SHP77 treated with DMSO at 0.1 percent for 48 hours (cell line): ENCODE data around the gene STX12.
"Not testable (repeated sequence)": the region's sequence is repeated elsewhere in the genome, so short reads cannot be mapped to it uniquely, and the experiment has no call there.

Experiments
- DNase-seq: peaks from one replicate; lab custom pipeline; 2025; lab: John Stamatoyannopoulos, UW

The STX12 gene

DNA sequence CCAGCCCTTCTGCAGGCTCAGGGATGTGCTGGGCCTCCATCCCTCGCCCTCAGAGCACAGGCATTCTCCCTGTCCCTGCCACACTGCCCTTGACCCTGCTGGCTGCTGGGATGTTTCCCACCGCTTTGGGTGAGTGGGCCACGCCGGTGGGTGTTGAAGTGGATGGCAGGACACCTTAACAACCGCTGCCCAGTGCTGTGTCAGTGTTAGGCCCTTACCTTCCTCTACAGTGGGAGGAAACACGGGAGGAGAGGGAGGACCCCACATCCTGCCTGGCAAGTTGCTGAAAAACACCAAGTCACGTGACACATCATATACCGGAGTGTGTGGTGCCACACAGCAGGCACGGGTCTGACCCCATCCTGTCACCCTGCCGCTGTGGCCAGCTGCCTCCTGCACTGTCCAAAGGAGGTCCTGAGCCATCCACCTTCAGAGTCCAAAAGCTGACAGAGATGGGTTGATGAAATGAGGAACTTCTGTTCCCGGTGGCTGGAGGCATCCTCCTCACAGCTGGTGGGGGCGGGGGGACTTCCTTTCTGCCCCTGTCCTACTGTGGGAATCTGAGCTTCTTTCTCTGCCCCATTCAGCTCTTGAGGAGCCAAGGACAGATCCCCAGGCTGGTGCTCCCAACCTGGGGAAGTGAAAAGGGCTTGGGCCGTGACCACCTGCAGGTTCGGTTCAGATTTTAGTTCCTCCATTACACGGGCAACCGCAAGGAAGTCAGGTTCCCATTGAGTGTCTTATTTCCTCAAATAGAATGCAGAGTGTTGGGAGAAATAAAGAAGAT, 96.1 kb downstream of the STX12 start:
- no peak for DNase-seq

DNA sequence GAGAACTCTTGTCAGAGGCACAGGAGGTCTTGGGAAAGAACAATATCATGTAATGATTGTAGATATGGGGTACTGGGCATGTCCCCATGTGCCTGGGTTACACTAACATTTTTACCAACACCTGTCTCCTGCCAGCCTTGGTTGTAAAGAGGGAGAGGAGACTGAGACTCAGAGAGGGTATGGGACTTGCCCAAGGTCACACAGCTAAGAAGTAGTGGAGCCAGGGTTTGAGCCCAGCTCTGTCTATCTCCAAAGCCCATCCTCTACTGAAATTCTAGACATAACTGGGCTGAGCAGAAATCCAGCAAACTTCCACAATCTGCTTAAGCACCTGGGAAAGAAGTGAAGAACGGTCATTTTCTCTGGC, 96.7 kb downstream of the STX12 start:
- no peak for DNase-seq

DNA sequence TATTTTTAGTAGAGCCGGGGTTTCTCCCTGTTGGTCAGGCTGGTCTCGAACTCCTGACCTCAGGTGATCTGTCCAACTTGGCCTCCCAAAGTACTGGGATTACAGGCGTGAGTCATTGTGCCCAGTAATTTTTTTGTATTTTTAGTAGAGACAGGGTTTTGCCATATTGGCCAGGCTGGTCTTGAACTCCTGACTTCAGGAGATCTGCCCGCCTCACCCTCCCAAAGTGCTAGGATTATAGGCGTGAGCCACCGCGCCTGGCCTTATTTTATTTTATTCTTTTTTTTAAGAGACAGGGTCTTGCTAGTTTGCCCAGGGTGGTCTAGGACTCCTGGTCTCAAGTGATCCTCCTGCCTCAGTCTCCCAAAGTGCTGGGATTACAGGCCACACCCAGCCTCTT, 98.1 kb downstream of the STX12 start:
- DNase-seq, result not testable (repeated sequence)

DNA sequence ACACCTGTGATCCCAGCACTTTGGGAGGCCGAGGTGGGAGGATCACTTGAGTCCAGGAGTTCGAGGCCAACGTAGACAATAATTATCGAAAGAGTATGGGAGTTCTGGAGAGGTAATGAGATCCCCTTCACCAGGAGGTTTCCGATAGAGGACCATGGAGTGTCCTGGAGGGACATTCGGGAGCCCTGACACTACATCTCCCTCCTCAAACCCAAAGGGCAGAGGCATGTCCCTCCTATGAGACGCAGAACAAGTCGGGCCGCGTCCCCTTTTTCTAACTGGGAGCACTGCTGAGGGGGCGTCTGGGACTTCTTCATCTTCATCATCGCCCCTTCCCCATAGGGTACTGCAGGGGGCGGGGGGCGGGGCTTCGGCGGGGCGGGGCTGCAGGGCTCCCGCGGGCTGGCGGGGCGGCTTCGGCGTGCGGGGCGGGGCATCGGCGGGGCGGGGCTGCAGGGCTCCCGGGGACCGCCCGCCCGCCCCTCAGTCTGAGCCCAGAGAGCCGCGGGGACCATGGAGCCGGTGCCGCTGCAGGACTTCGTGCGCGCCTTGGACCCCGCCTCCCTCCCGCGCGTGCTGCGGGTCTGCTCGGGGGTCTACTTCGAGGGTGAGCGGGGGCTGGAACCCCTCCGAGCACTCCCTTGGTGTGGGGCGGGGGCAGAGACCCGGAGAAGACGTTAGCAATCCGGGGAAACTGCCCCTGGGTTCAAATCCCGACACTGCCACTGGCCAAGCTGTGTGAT, 99.2 kb downstream of the STX12 start, which contains the start of gene THEMIS2:
Gene THEMIS2 (plus strand): TSS at position 486 of the 743 bp plus-strand sequence. CDS start 28 bp downstream, at position 514.
- DNase-seq, result peak; percentile 39

DNA sequence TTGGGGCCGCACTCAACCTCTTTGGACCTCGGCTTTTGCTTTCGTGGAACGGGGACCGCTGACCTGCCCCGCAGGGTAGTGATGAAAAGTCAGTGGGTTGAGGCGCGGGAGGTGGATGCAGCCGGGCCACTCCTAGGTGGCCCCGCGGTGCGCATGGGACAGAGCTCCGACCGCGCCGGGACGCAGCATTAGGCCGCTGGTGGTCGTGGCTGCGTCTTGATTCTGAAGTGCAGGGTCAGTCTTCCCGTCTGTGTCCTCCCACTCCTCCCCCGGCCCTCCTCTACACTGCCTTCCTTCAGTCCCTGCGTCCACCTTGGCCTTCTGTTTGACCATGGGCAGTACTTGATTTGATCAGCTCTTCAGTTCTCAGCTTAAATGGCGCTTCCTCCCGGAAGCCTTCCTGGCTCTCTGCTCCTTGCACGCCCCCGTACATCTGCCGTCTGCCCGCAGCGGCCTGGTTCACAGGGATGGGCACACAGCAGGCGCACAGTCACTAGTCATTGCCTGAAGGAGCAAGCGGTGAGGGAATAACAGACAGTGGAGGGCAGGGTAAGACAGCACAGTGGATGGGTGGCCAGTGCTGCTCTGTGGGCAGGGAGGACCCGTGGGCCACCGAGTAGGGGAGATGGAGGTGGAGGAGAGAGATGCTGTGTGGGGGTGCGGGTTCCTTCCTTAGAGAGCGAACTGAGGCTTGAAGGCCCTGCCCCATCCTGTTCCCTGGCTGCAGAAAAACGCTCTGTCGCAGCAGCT, 100.0 kb downstream of the STX12 start:
- peak; percentile 32 for DNase-seq

DNA sequence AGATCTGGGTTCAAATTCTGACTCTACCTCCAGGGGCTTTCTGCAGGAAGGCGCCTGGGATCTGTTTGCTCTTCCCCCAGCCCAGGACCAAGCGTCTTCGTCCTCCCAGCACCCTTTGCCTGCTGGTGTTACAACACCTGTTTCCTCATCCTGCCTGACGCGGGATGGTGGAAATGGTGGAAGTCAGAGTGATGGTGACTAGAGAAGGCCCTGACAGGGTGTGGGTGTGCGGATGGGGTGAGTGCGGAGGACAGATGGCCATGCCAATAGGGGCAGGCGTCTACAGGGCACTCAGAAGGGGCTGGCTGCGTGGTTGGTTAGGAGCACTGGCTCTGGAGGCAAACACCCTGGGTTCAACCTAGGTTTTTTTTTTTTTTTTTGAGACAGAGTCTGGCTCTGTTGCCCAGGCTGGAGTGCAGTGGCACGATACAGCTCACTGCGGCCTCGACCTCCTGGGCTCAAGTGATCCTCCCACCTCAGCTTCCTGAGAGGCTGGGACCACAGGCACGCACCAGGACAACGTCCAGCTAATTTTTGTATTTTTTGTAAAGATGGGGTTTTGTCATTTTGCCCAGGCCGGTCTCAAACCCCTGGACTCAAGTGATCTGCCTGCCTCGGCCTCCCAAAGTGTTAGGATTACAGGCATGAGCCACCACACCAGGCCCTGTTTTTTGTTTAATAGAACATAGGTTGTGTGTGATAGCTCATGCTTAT, 100.8 kb downstream of the STX12 start:
- no peak for DNase-seq
